ENCODE data around the gene OTOGL. TPM values are rescaled to one million over a fixed set of nuclear protein-coding genes. Genes with fewer than 3 reads are reported as not detected.

OTOGL gene
- total and polyA plus RNA-seq, 4 donors, result 0.09 to 0.71 (median 0.21) TPM

DNA sequence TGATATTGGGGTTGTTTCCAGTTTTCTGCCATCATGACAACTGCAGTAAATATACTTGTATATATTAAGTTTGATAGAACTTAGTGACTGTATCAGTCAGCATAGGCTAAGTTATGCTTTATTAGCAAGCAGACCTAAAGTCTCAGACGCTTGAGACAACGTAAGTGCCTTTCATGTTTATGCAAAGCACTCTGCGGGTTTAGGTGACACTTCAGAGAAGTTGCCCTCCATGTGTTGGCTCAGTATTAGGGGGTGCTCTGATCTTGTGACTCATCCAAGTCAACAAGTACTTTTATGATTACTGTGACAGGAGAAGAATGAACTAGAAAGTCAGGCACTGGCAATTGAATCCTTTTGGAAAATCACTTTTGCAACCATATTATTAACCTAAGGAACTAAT, 13.3 kb upstream of the OTOGL start:
- no peaks in the 10 kb centered on the region for H3K4me1 ChIP-seq (ENCODE audit: control insufficient read depth in 5 of 5, insufficient read depth in 5 of 5, low read length in 5 of 5)
- H3K4me3 ChIP-seq, result no peak overlapping the region
- TF ChIP-seq, protein P1, sequence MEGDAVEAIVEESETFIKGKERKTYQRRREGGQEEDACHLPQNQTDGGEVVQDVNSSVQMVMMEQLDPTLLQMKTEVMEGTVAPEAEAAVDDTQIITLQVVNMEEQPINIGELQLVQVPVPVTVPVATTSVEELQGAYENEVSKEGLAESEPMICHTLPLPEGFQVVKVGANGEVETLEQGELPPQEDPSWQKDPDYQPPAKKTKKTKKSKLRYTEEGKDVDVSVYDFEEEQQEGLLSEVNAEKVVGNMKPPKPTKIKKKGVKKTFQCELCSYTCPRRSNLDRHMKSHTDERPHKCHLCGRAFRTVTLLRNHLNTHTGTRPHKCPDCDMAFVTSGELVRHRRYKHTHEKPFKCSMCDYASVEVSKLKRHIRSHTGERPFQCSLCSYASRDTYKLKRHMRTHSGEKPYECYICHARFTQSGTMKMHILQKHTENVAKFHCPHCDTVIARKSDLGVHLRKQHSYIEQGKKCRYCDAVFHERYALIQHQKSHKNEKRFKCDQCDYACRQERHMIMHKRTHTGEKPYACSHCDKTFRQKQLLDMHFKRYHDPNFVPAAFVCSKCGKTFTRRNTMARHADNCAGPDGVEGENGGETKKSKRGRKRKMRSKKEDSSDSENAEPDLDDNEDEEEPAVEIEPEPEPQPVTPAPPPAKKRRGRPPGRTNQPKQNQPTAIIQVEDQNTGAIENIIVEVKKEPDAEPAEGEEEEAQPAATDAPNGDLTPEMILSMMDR (IDR thresholded peaks at IDR 0.05; ENCODE audit: control extremely low read depth, extremely low read depth), result no peak
- H3K27me3 ChIP-seq (ENCODE audit: control insufficient read depth in 3 of 3, insufficient read depth in 3 of 3, low read length in 2 of 3), result no peaks in the 10 kb centered on the region
- no peak overlapping the region for H3K27ac ChIP-seq (ENCODE audit: low read depth in 1 of 2, low read length in 1 of 2)
- ATAC-seq (ENCODE audit: insufficient read depth, low FRiP score) (no peak), DNase-seq (no peak)
- H3K9ac ChIP-seq (ENCODE audit: insufficient read depth in 1 of 2, low read length in 2 of 2), result no peak overlapping the region
- 72 to 87% methylated on average over 3 of the region's 3 CpGs for WGBS, 2 donors
- no peaks in the 10 kb centered on the region for H3K9me3 ChIP-seq (ENCODE audit: control insufficient read depth in 4 of 4, insufficient read depth in 3 of 4, low read length in 3 of 4)
- H3K36me3 ChIP-seq (ENCODE audit: control insufficient read depth in 4 of 4, insufficient read depth in 4 of 4, low read length in 4 of 4), result no peaks in the 10 kb centered on the region

DNA sequence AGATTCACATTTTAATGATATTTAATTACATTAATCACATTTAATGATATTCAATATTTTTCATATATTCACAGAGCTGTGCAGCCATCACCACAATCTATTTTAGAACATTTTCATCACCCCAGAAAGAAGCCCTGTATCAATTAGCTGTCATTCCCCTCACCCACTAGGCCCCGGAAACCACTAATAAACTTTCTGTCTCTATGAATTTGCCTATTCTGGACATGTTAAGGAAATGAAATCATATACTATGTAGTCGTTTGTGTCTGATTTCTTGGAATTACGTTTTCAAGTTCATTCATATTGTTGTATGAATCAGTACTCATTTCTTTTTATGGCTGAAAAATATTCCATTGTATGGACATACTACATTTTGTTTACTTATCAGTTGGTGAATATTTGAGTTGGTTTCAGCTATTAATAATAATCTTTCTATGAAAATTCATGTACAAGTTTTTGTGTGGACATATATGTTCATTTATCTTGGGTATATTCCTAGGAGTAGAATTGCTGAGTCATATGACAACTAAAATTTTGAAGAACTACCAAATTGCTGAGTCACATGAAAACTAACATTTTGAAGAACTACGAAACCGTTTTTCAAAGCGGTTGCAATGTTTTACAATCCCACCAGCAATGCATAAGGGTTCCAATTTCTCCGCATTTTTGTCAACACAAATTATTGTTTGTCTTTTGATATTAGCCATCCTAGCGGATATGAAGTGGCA, 11.7 kb upstream of the OTOGL start:
- ATAC-seq (ENCODE audit: insufficient read depth, low FRiP score) (no peak), DNase-seq (no peak)
- no peak overlapping the region for H3K9ac ChIP-seq (ENCODE audit: insufficient read depth in 1 of 2, low read length in 2 of 2)
- 86 to 89% methylated on average over 8 of the region's 8 CpGs for WGBS, 2 donors
- H3K27me3 ChIP-seq (ENCODE audit: control insufficient read depth in 3 of 3, insufficient read depth in 3 of 3, low read length in 2 of 3), result no peaks in the 10 kb centered on the region
- no peak overlapping the region for H3K27ac ChIP-seq (ENCODE audit: low read depth in 1 of 2, low read length in 1 of 2)
- H3K4me1 ChIP-seq (ENCODE audit: control insufficient read depth in 5 of 5, insufficient read depth in 5 of 5, low read length in 5 of 5), result no peaks in the 10 kb centered on the region
- H3K9me3 ChIP-seq (ENCODE audit: control insufficient read depth in 4 of 4, insufficient read depth in 3 of 4, low read length in 3 of 4), result peaks cover 0 to 3% (median 0%) of the 10 kb centered on the region in 4 donors
- no peaks in the 10 kb centered on the region for H3K36me3 ChIP-seq (ENCODE audit: control insufficient read depth in 4 of 4, insufficient read depth in 4 of 4, low read length in 4 of 4)
- TF ChIP-seq, protein P1 (IDR thresholded peaks at IDR 0.05; ENCODE audit: control extremely low read depth, extremely low read depth), result no peak
- H3K4me3 ChIP-seq, result no peak overlapping the region

DNA sequence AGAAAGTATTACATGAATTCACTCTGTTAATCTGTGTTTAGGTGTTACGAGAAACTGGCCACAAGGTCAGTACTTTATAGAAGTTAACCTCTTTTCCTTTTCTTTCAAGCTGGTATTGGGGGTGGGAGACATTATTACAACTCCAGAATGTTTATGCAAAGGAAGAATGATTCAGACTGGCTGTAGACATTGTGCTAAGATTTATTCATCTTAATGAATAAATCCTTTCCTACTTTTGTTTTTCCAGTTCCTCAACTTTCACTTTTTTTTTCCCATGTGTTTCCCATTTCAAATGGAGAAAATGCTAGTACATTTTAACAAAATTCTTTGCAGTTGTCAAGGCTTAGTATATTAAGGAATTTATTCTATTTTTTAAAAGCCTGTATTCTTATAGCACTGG, 1.3 kb downstream of the OTOGL start:
- DNase-seq (peak in 2 of 3 donors; percentile 8 to 11), ATAC-seq (ENCODE audit: insufficient read depth, low FRiP score) (no peak)
- Histone ChIP-seq H3K9me3 (ENCODE audit: control insufficient read depth in 4 of 4, insufficient read depth in 3 of 4, low read length in 3 of 4) (no peaks in the 10 kb centered on the region), H3K9ac (ENCODE audit: insufficient read depth in 1 of 2, low read length in 2 of 2) (no peak overlapping the region), H3K27ac (ENCODE audit: low read depth in 1 of 2, low read length in 1 of 2) (no peak overlapping the region), H3K27me3 (ENCODE audit: control insufficient read depth in 3 of 3, insufficient read depth in 3 of 3, low read length in 2 of 3) (no peaks in the 10 kb centered on the region), H3K36me3 (ENCODE audit: control insufficient read depth in 4 of 4, insufficient read depth in 4 of 4, low read length in 4 of 4) (no peaks in the 10 kb centered on the region), H3K4me1 (ENCODE audit: control insufficient read depth in 5 of 5, insufficient read depth in 5 of 5, low read length in 5 of 5) (no peaks in the 10 kb centered on the region), H3K4me3 (no peak overlapping the region)
- 68 to 72% methylated on average over 1 of the region's 1 CpG for WGBS, 2 donors
- TF ChIP-seq, protein P1 (IDR thresholded peaks at IDR 0.05; ENCODE audit: control extremely low read depth, extremely low read depth), result no peak

DNA sequence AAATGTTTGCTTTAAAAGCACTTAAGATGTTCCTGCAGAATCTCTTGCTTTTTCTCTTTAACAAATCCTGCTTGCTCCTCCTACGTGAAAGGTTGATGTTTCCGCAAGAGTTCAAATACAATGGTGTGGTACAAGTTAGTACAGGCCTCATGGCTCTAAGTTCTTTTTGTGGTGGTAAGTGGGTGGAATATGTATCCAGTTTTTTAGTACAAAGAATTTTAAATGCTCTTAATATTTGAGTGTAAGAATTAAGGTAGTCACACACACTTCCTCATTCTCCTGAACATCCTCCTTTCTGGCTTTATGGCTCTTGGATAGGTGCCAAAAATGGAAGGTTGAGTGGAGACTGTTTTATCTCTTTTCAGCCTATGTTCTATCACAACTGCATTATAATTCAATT, 1.8 kb downstream of the OTOGL start:
- peak in 2 of 3 donors; percentile 14 to 17 for DNase-seq
- TF ChIP-seq, protein P1 (IDR thresholded peaks at IDR 0.05; ENCODE audit: control extremely low read depth, extremely low read depth), result no peak

More for the DNA sequence above, 1.8 kb downstream of the OTOGL start:
- H3K9ac ChIP-seq (ENCODE audit: insufficient read depth in 1 of 2, low read length in 2 of 2), result no peak overlapping the region
- no peaks in the 10 kb centered on the region for H3K4me1 ChIP-seq (ENCODE audit: control insufficient read depth in 5 of 5, insufficient read depth in 5 of 5, low read length in 5 of 5)
- H3K36me3 ChIP-seq (ENCODE audit: control insufficient read depth in 4 of 4, insufficient read depth in 4 of 4, low read length in 4 of 4), result no peaks in the 10 kb centered on the region
- H3K4me3 ChIP-seq, result no peak overlapping the region
- WGBS, 2 donors, result 64 to 71% methylated on average over 2 of the region's 2 CpGs
- H3K27ac ChIP-seq (ENCODE audit: low read depth in 1 of 2, low read length in 1 of 2), result no peak overlapping the region
- ATAC-seq (ENCODE audit: insufficient read depth, low FRiP score), result no peak
- no peaks in the 10 kb centered on the region for H3K9me3 ChIP-seq (ENCODE audit: control insufficient read depth in 4 of 4, insufficient read depth in 3 of 4, low read length in 3 of 4)
- no peaks in the 10 kb centered on the region for H3K27me3 ChIP-seq (ENCODE audit: control insufficient read depth in 3 of 3, insufficient read depth in 3 of 3, low read length in 2 of 3)
